GM20000 (cell line): ENCODE data around the gene JMJD1C.

Source experiments
- DNase-seq: peaks from one replicate; pipeline ENCODE4 v3.0.0; 2012; ENCODE audit warnings: low spot score
- CTCF ChIP-seq: IDR thresholded peaks from 2 replicates; pipeline ENCODE4 v1.5.1; 2012; ENCODE audit warnings: mild to moderate bottlenecking, control low read depth; ENCODE audit errors: extremely low read depth, missing control alignments

Gene JMJD1C

GRCh38 chr10:63439607-63440006 is 26.2 kb downstream of the JMJD1C start:
- no peak for TF ChIP-seq CTCF
- no peak for DNase-seq

- TF ChIP-seq CTCF, result no peak
- no peak for DNase-seq
These were observed 27.0 kb downstream of the JMJD1C start for GRCh38 chr10:63438506-63439498.

GRCh38 chr10:63437116-63437949 is 28.4 kb downstream of the JMJD1C start:
- no peak for TF ChIP-seq CTCF
- DNase-seq, result no peak

GRCh38 chr10:63436225-63436624 is 29.6 kb downstream of the JMJD1C start:
- no peak for DNase-seq
- TF ChIP-seq CTCF, result no peak

GRCh38 chr10:63434866-63435854 is 30.6 kb downstream of the JMJD1C start:
- DNase-seq, result no peak
- TF ChIP-seq CTCF, result no peak

- DNase-seq, result no peak
- TF ChIP-seq CTCF, result no peak
These were observed 33.6 kb downstream of the JMJD1C start for GRCh38 chr10:63431962-63432797.
